HCT116 (cell line): Measurements from ENCODE around the gene CCL20. TPM values are rescaled to one million over a fixed set of nuclear protein-coding genes. Genes with fewer than 3 reads are reported as not detected.

Source experiments
- ATAC-seq: fragments of 200-7000 bp; cut with Tn5 transposase; 2 replicates; pipeline ENCODE4 v1.9.1; 2020; ENCODE audit warnings: mild to moderate bottlenecking, moderate library complexity
- BruUV-seq: library from RNA; stranded (reverse); fragments of 400-500 nt; replicated peaks from 2 replicates; lab custom pipeline; 2021; lab: Mats Ljungman, UMichigan
- CTCF ChIA-PET: fragments of 300-600 bp; sonication (Branson Sonifier 250); formaldehyde crosslinking; loops from one replicate; lab custom pipeline; 2021; ENCODE audit warnings: antibody characterized with exemption; lab: Charles Lee
- POLR2A ChIA-PET: fragments of 300-600, 350-600 bp; sonication (Branson Sonifier 250); formaldehyde crosslinking; loops from one replicate; lab custom pipeline; 2021; ENCODE audit warnings: antibody characterized with exemption; lab: Charles Lee
- RAD21 ChIA-PET, 2 experiments: fragments of 300-600 bp; sonication (Branson Sonifier 250); formaldehyde crosslinking; loops; one replicate each; lab custom pipeline; 2023; ENCODE audit warnings: low total read pairs in 2 of 2; ENCODE audit not compliant: uncharacterized antibody in 2 of 2, unreplicated experiment in 2 of 2, low non-redundant PET in 1 of 2; lab: Charles Lee
- DNase-seq: peaks from one replicate; pipeline ENCODE4 v3.0.0-alpha.2; 2010; ENCODE audit warnings: low read depth, low spot score
- H2AFZ ChIP-seq: fragments of 200-600 bp; shearing (Covaris generic), sonication (generic); 2 replicates; pipeline ENCODE4 v1.6.1; 2017; ENCODE audit warnings: low read depth, mixed run types, mixed read lengths, antibody characterized with exemption, low read length; ENCODE audit not compliant: poor library complexity, severe bottlenecking
- H3K27ac ChIP-seq: 2 replicates; pipeline ENCODE4 v1.5.1; 2012; ENCODE audit warnings: low read depth, low read length
- H3K27me3 ChIP-seq: fragments of 200-600 bp; sonication (generic); 2 replicates; pipeline ENCODE4 v1.6.1; 2016; ENCODE audit warnings: mixed run types, low read length, mixed read lengths; ENCODE audit not compliant: insufficient read depth
- H3K36me3 ChIP-seq, 2 experiments: fragments of 200-500 bp in 1 of 2; fragments of 200-600 bp in 1 of 2; sonication (Bioruptor generic) in 1 of 2; sonication (generic) in 1 of 2; 2 replicates each; pipeline versions ENCODE4 v1.5.1 to v1.6.1; 2014 to 2016; ENCODE audit warnings: low read length in 2 of 2, inconsistent platforms in 1 of 2, mixed read lengths in 1 of 2, mixed run types in 1 of 2; ENCODE audit not compliant: insufficient read depth in 2 of 2, control insufficient read depth in 1 of 2
- H3K4me1 ChIP-seq, 2 experiments: fragments of 200-600 bp in 1 of 2; sonication (generic) in 1 of 2; 2 replicates each; pipeline versions ENCODE4 v1.5.1 to v1.6.1; 2012 to 2017; ENCODE audit warnings: low read length in 2 of 2, inconsistent platforms in 1 of 2, mild to moderate bottlenecking in 1 of 2, mixed read lengths in 1 of 2, mixed run types in 1 of 2, moderate library complexity in 1 of 2; ENCODE audit not compliant: insufficient read depth in 2 of 2, control insufficient read depth in 1 of 2
- H3K4me2 ChIP-seq: fragments of 200-600 bp; sonication (generic); 2 replicates; pipeline ENCODE4 v1.6.1; 2017; ENCODE audit warnings: mixed run types, low read length, mixed read lengths
- H3K4me3 ChIP-seq, 2 experiments: fragments of 200-600 bp in 1 of 2; sonication (generic) in 1 of 2; replicated peaks in 1 of 2; 2 replicates each; pipeline ENCODE4 v1.5.1; 2011 to 2016; ENCODE audit warnings: low read length in 2 of 2, control low read depth in 1 of 2, low read depth in 1 of 2, mild to moderate bottlenecking in 1 of 2, mixed read lengths in 1 of 2, mixed run types in 1 of 2
- H3K79me2 ChIP-seq: fragments of 200-600 bp; sonication (generic); 2 replicates; pipeline ENCODE4 v1.6.1; 2017; ENCODE audit warnings: mild to moderate bottlenecking, mixed run types, low read length, moderate library complexity, mixed read lengths; ENCODE audit not compliant: insufficient read depth
- H3K9ac ChIP-seq: fragments of 200-600 bp; sonication (generic); 2 replicates; pipeline ENCODE4 v1.6.1; 2016; ENCODE audit warnings: low read length, mixed read lengths
- H3K9me2 ChIP-seq: fragments of 200-600 bp; sonication (generic), shearing (Covaris generic); 2 replicates; pipeline ENCODE4 v1.6.1; 2017; ENCODE audit warnings: mixed run types, mild to moderate bottlenecking, moderate library complexity; ENCODE audit not compliant: insufficient read depth
- H3K9me3 ChIP-seq, 2 experiments: fragments of 200-500 bp in 1 of 2; fragments of 200-600 bp in 1 of 2; sonication (Bioruptor generic) in 1 of 2; sonication (generic) in 1 of 2; 2 replicates each; pipeline ENCODE4 v1.6.1; 2014 to 2017; ENCODE audit warnings: low read length in 2 of 2, mixed read lengths in 2 of 2, inconsistent platforms in 1 of 2, low read depth in 1 of 2, mild to moderate bottlenecking in 1 of 2, mixed run types in 1 of 2, moderate library complexity in 1 of 2; ENCODE audit not compliant: control insufficient read depth in 1 of 2, insufficient read depth in 1 of 2
- H4K20me1 ChIP-seq: fragments of 200-600 bp; sonication (generic), shearing (Covaris generic); 2 replicates; pipeline ENCODE4 v1.6.1; 2017; ENCODE audit warnings: mixed run types, mild to moderate bottlenecking, moderate library complexity; ENCODE audit not compliant: insufficient read depth
- EGR1 ChIP-seq: IDR thresholded peaks from 2 replicates; pipeline ENCODE4 v1.6.1; 2012; ENCODE audit warnings: low read depth
- FOSL1 ChIP-seq: IDR thresholded peaks from 2 replicates; pipeline ENCODE4 v1.6.1; 2012; ENCODE audit warnings: low read depth
- SRF ChIP-seq: IDR thresholded peaks from 2 replicates; pipeline ENCODE4 v1.6.1; 2012; ENCODE audit warnings: low read depth
- ZNF274 ChIP-seq: fragments of 200-500 bp; sonication (Bioruptor generic); IDR thresholded peaks from 2 replicates; pipeline ENCODE4 v1.6.1; 2014; ENCODE audit warnings: mild to moderate bottlenecking, low read depth, low read length, inconsistent platforms
- intact Hi-C: fragments of 100-400 bp; cut with micrococcal nuclease; formaldehyde crosslinking; loops from 2 replicates; pipeline ENCODE4 v1.10.0; 2022
- total RNA-seq: library from RNA; stranded (reverse); gene quantifications from one replicate; pipeline ENCODE4 v1.2.1, GENCODE V29; 2021; ENCODE audit not compliant: unreplicated experiment
- TF ChIP-seq, protein P1 (sequence below): IDR thresholded peaks from 2 replicates; pipeline ENCODE4 v1.6.1; 2011; ENCODE audit warnings: mild to moderate bottlenecking, low read length, moderate library complexity; ENCODE audit not compliant: insufficient replicate concordance; ENCODE audit errors: extremely low read depth

The CCL20 gene
- total RNA-seq, 1 experiment from 2014 or later = 0.30 TPM

DNA sequence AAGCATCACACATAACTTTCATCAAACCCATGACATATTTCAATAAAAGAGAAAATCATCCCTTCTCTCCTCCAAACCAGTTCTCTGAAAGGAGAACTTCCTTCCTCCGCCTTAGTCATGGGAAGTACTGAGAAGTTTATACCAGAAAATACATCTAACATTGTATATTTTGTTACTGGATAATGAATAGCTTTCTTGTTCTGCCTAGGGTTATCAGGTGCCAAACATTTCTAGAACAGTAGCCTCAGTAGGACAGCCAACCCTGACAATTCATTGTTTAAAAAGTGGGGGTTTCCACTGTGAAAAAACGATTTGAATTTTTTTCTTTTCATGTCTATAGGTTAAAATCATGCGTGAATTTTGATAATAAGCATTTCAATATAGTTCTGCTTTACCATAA, 41.8 kb downstream of the CCL20 start:
- H3K4me1 ChIP-seq = peaks cover 0 to 12% of the 10 kb centered on the region in 2 experiments; a peak in 1 of 4 replicates
- TF ChIP-seq, protein P1, sequence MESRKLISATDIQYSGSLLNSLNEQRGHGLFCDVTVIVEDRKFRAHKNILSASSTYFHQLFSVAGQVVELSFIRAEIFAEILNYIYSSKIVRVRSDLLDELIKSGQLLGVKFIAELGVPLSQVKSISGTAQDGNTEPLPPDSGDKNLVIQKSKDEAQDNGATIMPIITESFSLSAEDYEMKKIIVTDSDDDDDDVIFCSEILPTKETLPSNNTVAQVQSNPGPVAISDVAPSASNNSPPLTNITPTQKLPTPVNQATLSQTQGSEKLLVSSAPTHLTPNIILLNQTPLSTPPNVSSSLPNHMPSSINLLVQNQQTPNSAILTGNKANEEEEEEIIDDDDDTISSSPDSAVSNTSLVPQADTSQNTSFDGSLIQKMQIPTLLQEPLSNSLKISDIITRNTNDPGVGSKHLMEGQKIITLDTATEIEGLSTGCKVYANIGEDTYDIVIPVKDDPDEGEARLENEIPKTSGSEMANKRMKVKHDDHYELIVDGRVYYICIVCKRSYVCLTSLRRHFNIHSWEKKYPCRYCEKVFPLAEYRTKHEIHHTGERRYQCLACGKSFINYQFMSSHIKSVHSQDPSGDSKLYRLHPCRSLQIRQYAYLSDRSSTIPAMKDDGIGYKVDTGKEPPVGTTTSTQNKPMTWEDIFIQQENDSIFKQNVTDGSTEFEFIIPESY = no peak
- TF ChIP-seq ZNF274 = no peak
- TF ChIP-seq FOSL1 = no peak
- CTCF ChIA-PET = no interaction called here
- H3K9me3 ChIP-seq = no peaks in the 10 kb centered on the region
- no peak overlapping the region for H3K4me3 ChIP-seq
- RAD21 ChIA-PET = no interaction called here
- no peak overlapping the region for H3K9ac ChIP-seq
- H2AFZ ChIP-seq = no peak overlapping the region
- no peaks in the 10 kb centered on the region for H3K9me2 ChIP-seq
- H3K4me2 ChIP-seq = no peak overlapping the region
- no peak for ATAC-seq
- POLR2A ChIA-PET = no interaction called here
- BruUV-seq = no TSS peak
- no peaks in the 10 kb centered on the region for H4K20me1 ChIP-seq
- intact Hi-C loops = no loop called here
- H3K36me3 ChIP-seq = no peaks in the 10 kb centered on the region
- DNase-seq = no peak
- H3K27me3 ChIP-seq = no peaks in the 10 kb centered on the region
- H3K27ac ChIP-seq = no peak overlapping the region
- H3K79me2 ChIP-seq = no peaks in the 10 kb centered on the region

DNA sequence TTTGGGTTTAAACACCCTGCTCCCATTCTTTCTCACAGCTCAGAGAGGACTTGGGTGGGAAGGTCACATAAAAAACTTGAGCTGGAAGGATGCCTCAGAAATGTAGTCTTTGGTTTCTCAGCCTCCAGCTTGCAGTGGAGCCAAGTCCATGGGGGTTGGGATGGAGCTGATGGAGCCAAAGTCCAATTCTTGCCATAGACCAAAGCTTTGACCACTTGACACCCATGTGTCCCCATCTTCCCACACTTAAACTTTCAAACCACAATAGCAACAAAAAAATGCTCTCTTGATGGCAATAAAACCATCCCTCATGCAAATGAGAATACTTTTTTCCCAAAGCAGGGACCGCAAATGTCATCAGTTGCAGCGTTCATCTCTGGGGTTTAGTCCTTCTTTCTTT, 43.1 kb downstream of the CCL20 start:
- no TSS peak for BruUV-seq
- Histone ChIP-seq H3K9ac (no peak overlapping the region), H3K4me2 (no peak overlapping the region), H3K36me3 (no peaks in the 10 kb centered on the region), H3K27ac (no peak overlapping the region), H3K4me3 (no peak overlapping the region), H3K27me3 (no peaks in the 10 kb centered on the region), H3K9me2 (no peaks in the 10 kb centered on the region), H3K79me2 (no peaks in the 10 kb centered on the region), H2AFZ (no peak overlapping the region), H3K9me3 (no peaks in the 10 kb centered on the region), H3K4me1 (peaks cover 0 to 12% of the 10 kb centered on the region in 2 experiments; a peak in 1 of 4 replicates), H4K20me1 (no peaks in the 10 kb centered on the region)
- ATAC-seq (no peak), DNase-seq (no peak)
- POLR2A ChIA-PET = no interaction called here
- intact Hi-C loops = no loop called here
- TF ChIP-seq SRF (no peak), FOSL1 (no peak), EGR1 (no peak)
- RAD21 ChIA-PET = no interaction called here
- CTCF ChIA-PET = interaction anchor here (0.6 kb wide), 1 partner anchor 311 kb away, joined by 3 read pairs; no protein-coding TSS in a partner anchor
